Heart right ventricle (tissue), 16 donors: ENCODE measurements around the gene LEFTY1. TPM values are rescaled to one million over a fixed set of nuclear protein-coding genes. Genes with fewer than 3 reads are reported as not detected.
"Not testable (repeated sequence)": the region's sequence is repeated elsewhere in the genome, so short reads cannot be mapped to it uniquely, and the experiment has no call there.

ENCODE experiments used
- ATAC-seq, 8 donors: fragments of 200-7000 bp; cut with Tn5 transposase; one replicate each; pipeline ENCODE4 v1.9.1; 2020; ENCODE audit warnings: mild to moderate bottlenecking in 8 of 8, moderate library complexity in 8 of 8, moderate number of reproducible peaks in 1 of 8
- DNase-seq, 2 donors: peaks; one replicate each; pipeline ENCODE4 v3.0.0-alpha.2; 2020
- H3K27ac ChIP-seq, 10 donors: fragments of 200-600 bp; sonication (generic) in 2 of 10; one replicate each; pipeline versions ENCODE4 v1.5.0 to v1.8.0; 2020 to 2022; ENCODE audit warnings: mild to moderate bottlenecking in 3 of 10
- H3K27me3 ChIP-seq, 7 donors: fragments of 200-600 bp; one replicate each; pipeline ENCODE4 v1.8.0; 2021 to 2022; ENCODE audit warnings: mild to moderate bottlenecking in 2 of 7
- H3K36me3 ChIP-seq, 9 donors: fragments of 200-600 bp; sonication (generic) in 1 of 9; one replicate each; pipeline versions ENCODE4 v1.5.0 to v1.8.0; 2020 to 2022; ENCODE audit warnings: mild to moderate bottlenecking in 2 of 9
- H3K4me1 ChIP-seq, 9 donors: fragments of 200-600 bp; sonication (generic) in 1 of 9; one replicate each; pipeline versions ENCODE4 v1.5.0 to v1.8.0; 2020 to 2022; ENCODE audit warnings: mild to moderate bottlenecking in 4 of 9
- H3K4me3 ChIP-seq, 10 donors: fragments of 200-600 bp; sonication (generic) in 2 of 10; one replicate each; pipeline versions ENCODE4 v1.5.0 to v1.8.0; 2020 to 2022; ENCODE audit warnings: mild to moderate bottlenecking in 7 of 10, moderate library complexity in 2 of 10
- H3K9me3 ChIP-seq, 11 donors: fragments of 200-600 bp in 10 of 11; sonication (generic) in 2 of 11; one replicate each; pipeline versions ENCODE4 v1.5.0 to v1.8.0; 2013 to 2022; ENCODE audit warnings: mild to moderate bottlenecking in 2 of 11, control low read depth in 1 of 11, moderate library complexity in 1 of 11
- WGBS, 2 donors: extraction: QIAGEN DNeasy Blood & Tissue Kit; methylation state at CpG; one replicate each; pipeline ENCODE4 v1.1.7; 2013; ENCODE audit warnings: inconsistent platforms in 1 of 2; 5-methylcytosine and 5-hydroxymethylcytosine counted together
- intact Hi-C, 10 donors: fragments of 100-400 bp; cut with DNase I; formaldehyde crosslinking; loops; one replicate each; pipeline versions ENCODE4 v1.11.1 to v1.14.2; 2022
- polyA plus RNA-seq, 2 donors: library from polyadenylated mRNA; stranded (reverse); fragments of 200-250 nt; gene quantifications; one replicate each; pipeline ENCODE4 v1.2.3, GENCODE V29; 2013
- total RNA-seq, 10 donors: library from RNA; stranded (reverse); fragmentation: NEBNext Ultra II Directional in 3 of 10; extraction: Animal tissue kit (Norgen Biotek cat#: 25700) in 3 of 10; gene quantifications; one replicate each; pipeline versions ENCODE4 v1.2.1 to v1.2.4, GENCODE V29; 2021 to 2023
- TF ChIP-seq, protein P1 (sequence below), 9 donors: fragments of 200-600 bp; sonication (generic) in 2 of 9; IDR thresholded peaks; one replicate each; pipeline versions ENCODE4 v1.5.0 to v1.8.0; 2021 to 2022; ENCODE audit warnings: antibody characterized with exemption in 9 of 9, mild to moderate bottlenecking in 5 of 9, moderate library complexity in 1 of 9
- donor health status: Arrhythmogenic right ventricular cardiomyopathy.
- donor health status: ischemic (EF 13 %, LVEDD 7.1; RV severe dilation, severe dysfunction).
- donor health status: healthy with polysubstance abuse.
- donor health status: DM: no; HTN: yes; CAD: no.
- donor health status: DM: no; HTN: no; CAD: no.
- donor health status: ischemic (EF 25% LVEDD 6.9; RV normal size, moderate dysfunction).
- donor health status: ischemic (EF 25% LVEDD 5.7; RV mildly dilated, moderate dysfunction).
- donor health status: healthy.
- donor health status: DM: yes; HTN: yes; CAD: no.
- donor health status: Ischemic cardiomyopathy.
- donor health status: ischemic (EF 35%, LVEDD 5.7; RV mildly dilated, moderate dysfunction).
- donor health status: nonischemic (EF 11% LVEDD 7.7; RV severe dilation, severe dysfunction).
- donor health status: DM: yes; HTN: yes; CAD: no.
- donor health status: PGD.
- donor health status: ischemic (EF 29% LVEDD 5.4; RV normal size, mild dysfunction).
- donor health status: nonischemic (EF 23%, LVEDD 6.1; RV moderate dilation, normal function).

LEFTY1 gene
- total and polyA plus RNA-seq, 12 donors: 0.15 to 0.77 (median 0.25) TPM; not detected in 3

DNA sequence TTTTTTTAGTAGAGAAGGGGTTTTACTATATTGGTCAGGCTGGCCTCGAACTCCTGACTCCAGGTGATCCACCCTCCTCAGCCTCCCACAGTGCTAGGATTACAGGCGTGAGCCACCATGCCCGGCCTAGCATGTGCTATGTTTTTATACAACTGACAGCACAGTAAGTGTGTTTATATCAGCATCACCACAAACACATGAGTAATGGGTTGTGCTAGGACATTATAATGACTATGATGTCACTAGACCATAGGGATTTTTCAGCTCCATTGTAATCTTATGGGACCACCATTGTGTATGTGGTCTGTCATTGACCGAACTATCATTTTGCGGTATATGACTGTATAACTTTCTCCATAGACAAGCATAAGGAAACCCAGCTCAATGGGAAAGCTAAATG is 45.8 kb upstream of the LEFTY1 start:
- TF ChIP-seq, protein P1, sequence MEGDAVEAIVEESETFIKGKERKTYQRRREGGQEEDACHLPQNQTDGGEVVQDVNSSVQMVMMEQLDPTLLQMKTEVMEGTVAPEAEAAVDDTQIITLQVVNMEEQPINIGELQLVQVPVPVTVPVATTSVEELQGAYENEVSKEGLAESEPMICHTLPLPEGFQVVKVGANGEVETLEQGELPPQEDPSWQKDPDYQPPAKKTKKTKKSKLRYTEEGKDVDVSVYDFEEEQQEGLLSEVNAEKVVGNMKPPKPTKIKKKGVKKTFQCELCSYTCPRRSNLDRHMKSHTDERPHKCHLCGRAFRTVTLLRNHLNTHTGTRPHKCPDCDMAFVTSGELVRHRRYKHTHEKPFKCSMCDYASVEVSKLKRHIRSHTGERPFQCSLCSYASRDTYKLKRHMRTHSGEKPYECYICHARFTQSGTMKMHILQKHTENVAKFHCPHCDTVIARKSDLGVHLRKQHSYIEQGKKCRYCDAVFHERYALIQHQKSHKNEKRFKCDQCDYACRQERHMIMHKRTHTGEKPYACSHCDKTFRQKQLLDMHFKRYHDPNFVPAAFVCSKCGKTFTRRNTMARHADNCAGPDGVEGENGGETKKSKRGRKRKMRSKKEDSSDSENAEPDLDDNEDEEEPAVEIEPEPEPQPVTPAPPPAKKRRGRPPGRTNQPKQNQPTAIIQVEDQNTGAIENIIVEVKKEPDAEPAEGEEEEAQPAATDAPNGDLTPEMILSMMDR (IDR thresholded peaks at IDR 0.05): no peak
- H3K9me3 ChIP-seq: no peaks in the 10 kb centered on the region
- ATAC-seq (no peak), DNase-seq (no peak)
- intact Hi-C loops: no loop called here
- 94 to 97% methylated on average over 5 of the region's 5 CpGs for WGBS, 2 donors
- H3K36me3 ChIP-seq: no peaks in the 10 kb centered on the region
- no peak overlapping the region for H3K27ac ChIP-seq
- no peaks in the 10 kb centered on the region for H3K27me3 ChIP-seq
- peaks cover 0 to 4% (median 0%) of the 10 kb centered on the region in 9 donors for H3K4me1 ChIP-seq
- no peak overlapping the region for H3K4me3 ChIP-seq

DNA sequence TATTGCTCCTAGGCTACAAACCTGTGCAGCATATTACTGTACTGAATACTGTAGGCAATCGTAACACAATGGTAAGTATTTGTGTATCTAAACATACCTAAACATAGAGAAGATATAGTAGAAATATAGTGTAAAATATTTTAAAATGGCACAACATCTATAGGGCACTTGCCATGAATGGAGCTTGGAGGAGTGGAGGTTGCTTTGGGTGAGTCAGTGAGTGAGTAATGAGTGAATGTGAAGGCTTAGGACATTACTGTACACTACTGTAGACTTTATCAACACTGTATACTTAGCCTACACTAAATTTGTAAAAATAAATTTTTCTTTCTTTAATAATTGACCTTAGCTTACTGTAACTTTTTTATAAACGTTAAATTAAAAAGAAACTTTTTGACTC is 44.1 kb upstream of the LEFTY1 start:
- TF ChIP-seq, protein P1 (IDR thresholded peaks at IDR 0.05): no peak
- Histone ChIP-seq H3K36me3 (no peaks in the 10 kb centered on the region), H3K4me3 (no peak overlapping the region), H3K27ac (no peak overlapping the region), H3K4me1 (peaks cover 0 to 4% (median 0%) of the 10 kb centered on the region in 9 donors), H3K9me3 (no peaks in the 10 kb centered on the region), H3K27me3 (no peaks in the 10 kb centered on the region)
- intact Hi-C loops: no loop called here
- ATAC-seq (no peak), DNase-seq (no peak)
- WGBS, 2 donors: 88 to 92% methylated on average over 2 of the region's 2 CpGs

DNA sequence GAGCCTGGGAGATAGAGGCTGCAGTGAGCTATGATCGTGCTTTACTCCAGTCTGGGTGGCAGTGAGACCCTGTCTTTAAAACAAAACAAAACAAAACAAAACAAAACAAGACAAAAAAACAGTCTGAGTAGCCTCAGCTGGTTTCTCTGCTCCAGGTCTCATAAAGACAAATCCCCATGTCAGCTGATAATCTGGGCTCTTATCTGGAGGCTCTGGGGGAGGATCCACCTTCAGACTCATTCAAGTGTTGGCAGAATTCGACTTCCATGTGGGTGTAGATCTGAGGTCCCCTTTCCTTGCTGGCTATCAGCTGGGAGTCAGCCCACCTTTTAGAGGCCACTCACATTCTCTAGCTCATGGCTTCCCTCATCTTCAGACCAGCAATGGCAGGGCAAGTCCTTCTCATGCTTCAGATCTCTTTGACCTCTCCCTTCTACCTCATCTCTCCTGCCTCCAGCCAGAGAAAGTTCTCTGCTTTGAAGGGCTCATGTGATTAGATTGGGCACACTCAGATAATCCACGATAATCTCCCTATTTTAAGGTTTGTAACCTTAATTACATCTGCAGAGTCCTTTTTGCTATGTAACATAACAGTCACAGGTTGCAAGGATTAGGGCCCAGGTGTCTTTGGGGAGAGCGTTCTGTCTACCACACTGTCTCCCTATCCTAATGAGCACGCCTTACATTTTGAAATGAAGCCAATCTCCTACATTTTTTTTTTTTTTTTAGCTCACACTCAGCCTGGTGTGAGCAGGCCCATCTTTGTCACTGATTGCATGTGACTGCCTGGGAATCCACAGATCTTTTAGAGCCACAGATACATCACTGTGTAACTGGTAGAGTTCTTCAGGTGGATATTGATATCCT is 42.6 kb upstream of the LEFTY1 start:
- TF ChIP-seq, protein P1 (IDR thresholded peaks at IDR 0.05): no peak
- H3K36me3 ChIP-seq: no peaks in the 10 kb centered on the region
- no peaks in the 10 kb centered on the region for H3K27me3 ChIP-seq
- H3K27ac ChIP-seq: no peak overlapping the region
- H3K9me3 ChIP-seq: no peaks in the 10 kb centered on the region
- no peak for DNase-seq
- WGBS, 2 donors: 76 to 78% methylated on average over 5 of the region's 5 CpGs
- H3K4me3 ChIP-seq: no peak overlapping the region
- intact Hi-C loops: no loop called here
- peaks cover 0 to under 1% (median 0%) of the 10 kb centered on the region in 9 donors for H3K4me1 ChIP-seq
- ATAC-seq: no peak

DNA sequence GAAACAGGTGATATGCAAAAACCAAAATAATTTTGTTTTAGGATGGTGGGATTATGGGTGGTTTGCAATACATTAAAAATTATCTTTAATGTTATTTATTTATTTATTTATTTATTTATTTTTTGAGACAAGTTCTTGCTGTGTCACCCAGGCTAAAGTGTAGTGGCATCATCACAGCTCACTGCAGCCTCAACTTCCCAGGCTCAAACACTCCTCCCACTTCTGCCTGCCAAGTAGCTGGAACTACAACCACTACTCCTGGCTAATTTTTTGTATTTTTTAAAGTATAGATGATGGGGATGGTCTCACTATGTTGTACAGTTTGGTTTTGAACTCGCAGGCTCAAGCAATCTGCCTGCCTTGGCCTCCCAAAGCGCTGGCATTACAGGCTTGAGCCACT is 41.6 kb upstream of the LEFTY1 start:
- ATAC-seq (no peak), DNase-seq (no peak)
- Histone ChIP-seq H3K27ac (no peak overlapping the region), H3K4me3 (no peak overlapping the region), H3K36me3 (no peaks in the 10 kb centered on the region), H3K9me3 (no peaks in the 10 kb centered on the region), H3K27me3 (no peaks in the 10 kb centered on the region), H3K4me1 (no peaks in the 10 kb centered on the region)
- TF ChIP-seq, protein P1 (IDR thresholded peaks at IDR 0.05): no peak
- intact Hi-C loops: no loop called here
- 92 to 96% methylated on average over 2 of the region's 2 CpGs for whole genome bisulfite sequencing, 2 donors

DNA sequence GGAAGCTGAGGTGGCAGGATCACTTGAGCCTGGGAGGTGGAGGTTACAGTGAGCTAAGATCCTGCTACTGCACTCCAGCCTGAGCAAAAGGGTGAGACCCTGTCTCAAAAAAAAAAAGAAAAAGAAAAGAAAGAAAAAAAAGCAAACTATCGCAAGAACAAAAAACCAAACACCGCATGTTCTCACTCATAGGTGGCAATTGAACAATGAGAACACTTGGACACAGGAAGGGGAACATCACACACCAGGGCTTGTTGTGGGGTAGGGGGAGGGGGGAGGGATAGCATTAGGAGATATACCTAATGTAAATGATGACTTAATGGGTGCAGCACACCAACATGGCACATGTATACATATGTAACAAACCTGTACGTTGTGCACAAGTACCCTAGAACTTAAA is 40.5 kb upstream of the LEFTY1 start:
- H3K36me3 ChIP-seq, DNase-seq, H3K4me3 ChIP-seq, H3K27ac ChIP-seq, H3K4me1 ChIP-seq, H3K27me3 ChIP-seq, H3K9me3 ChIP-seq, ATAC-seq, intact Hi-C loops: not testable (repeated sequence)
- WGBS, 2 donors: 94 to 100% methylated on average over 3 of the region's 3 CpGs
